NB4 (cell line): ENCODE results near the gene LEUTX.

Experiments used
- DNase-seq: peaks from one replicate; pipeline ENCODE4 v3.0.0; 2010; ENCODE audit warnings: low read depth
- H3K4me3 ChIP-seq: one replicate; pipeline ENCODE4 v1.5.1; 2011; ENCODE audit warnings: mild to moderate bottlenecking, low read depth, low read length, moderate library complexity
- CTCF ChIP-seq: IDR thresholded peaks from one replicate; pipeline ENCODE4 v1.5.1; 2012; ENCODE audit warnings: low read depth, low read length
- MAX ChIP-seq: IDR thresholded peaks from 2 replicates; pipeline ENCODE4 v1.6.1; 2011; ENCODE audit warnings: low read depth, low read length
- MYC ChIP-seq: IDR thresholded peaks from 2 replicates; pipeline ENCODE4 v1.6.1; 2011; ENCODE audit warnings: low read depth, low read length
- POLR2A ChIP-seq: IDR thresholded peaks from 2 replicates; pipeline ENCODE4 v1.6.1; 2011; ENCODE audit warnings: mild to moderate bottlenecking; ENCODE audit not compliant: insufficient read length; ENCODE audit errors: extremely low read depth

LEUTX gene

GRCh38 chr19:39778763-39779162, at the start of gene LEUTX:
TSS of gene LEUTX (plus strand) at chr19:39778854. CDS start at chr19:39778921, 67 bp downstream.
- H3K4me3 ChIP-seq, result no peak within 1 kb of the TSS
- DNase-seq, result no peak
- TF ChIP-seq POLR2A (no peak), MYC (no peak), MAX (no peak), CTCF (no peak)

GRCh38 chr19:39729594-39729993, 49.1 kb upstream of the LEUTX start:
- DNase-seq, result no peak
- no peak for TF ChIP-seq MAX
- no peak for TF ChIP-seq CTCF
- no peak for TF ChIP-seq MYC
- no peak for TF ChIP-seq POLR2A

DNA sequence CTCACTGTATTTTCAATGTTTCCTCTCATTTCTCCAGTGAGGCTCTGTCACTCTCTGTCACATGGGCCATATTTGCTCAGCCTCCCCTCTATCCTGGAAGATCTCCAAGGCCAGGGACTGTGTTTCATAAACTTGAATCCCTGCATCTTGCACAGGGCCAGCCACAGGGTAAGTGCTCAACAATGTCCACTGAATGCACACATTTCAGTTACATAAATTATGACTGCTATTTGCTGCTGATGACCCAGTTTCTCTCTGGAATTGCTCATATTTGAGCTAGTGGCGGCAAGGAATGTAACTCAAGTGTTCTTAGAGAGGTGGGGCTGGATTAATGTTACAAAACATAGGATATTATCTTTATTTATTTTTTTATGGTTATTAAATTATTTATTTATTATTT, 47.0 kb upstream of the LEUTX start:
- no peak for DNase-seq
- no peak for TF ChIP-seq CTCF

More at GRCh38 chr19:39729594-39729993, 49.1 kb upstream of the LEUTX start:
- no peak overlapping the region for H3K4me3 ChIP-seq

DNA sequence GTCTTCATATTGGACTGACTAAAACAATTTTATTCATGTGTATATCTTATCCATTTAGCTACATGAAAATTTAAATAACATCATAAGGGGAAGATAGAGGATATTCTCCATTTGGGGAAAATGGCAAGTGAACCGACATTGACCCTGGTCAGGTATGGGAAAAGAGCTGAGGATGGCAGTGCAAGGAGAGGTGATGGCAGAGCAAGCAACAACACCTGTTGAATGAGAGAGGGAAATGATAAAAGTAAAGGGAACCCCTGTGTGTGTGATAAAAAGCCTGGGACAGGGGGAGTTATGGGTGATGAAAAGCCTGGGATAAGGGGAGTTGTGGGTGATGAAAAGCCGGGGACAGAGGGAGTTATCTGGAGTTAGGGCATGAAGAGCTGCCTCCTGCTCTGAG, 44.8 kb upstream of the LEUTX start:
- H3K4me3 ChIP-seq, result no peak overlapping the region
- no peak for DNase-seq
- TF ChIP-seq CTCF, result no peak
- TF ChIP-seq MAX, result no peak
- no peak for TF ChIP-seq POLR2A
- TF ChIP-seq MYC, result no peak

More for the DNA sequence above, 47.0 kb upstream of the LEUTX start:
- no peak overlapping the region for H3K4me3 ChIP-seq

DNA sequence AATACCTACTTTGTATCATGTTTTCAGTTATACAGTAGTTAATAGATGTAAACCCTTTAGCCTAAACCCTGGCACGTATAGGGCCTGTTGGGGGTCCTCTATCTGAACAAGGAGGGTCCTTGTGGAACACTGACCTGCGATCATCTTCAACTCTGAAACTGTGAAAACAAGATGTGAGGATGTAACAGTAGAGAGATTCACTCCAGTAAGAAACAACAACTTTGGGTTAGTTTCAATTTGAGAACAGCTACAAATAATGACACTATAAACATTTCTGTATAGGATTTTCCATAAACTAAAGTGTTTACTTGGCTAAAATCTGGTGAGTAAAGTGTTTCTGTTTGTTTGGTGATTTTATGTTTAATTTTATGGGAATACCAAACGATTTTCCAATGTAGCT, 43.0 kb upstream of the LEUTX start:
- TF ChIP-seq CTCF (no peak), MYC (no peak), MAX (no peak), POLR2A (no peak)
- no peak overlapping the region for H3K4me3 ChIP-seq
- DNase-seq, result no peak

- peak; percentile 18 for DNase-seq
- no peak for TF ChIP-seq MYC
- TF ChIP-seq MAX, result no peak
- TF ChIP-seq POLR2A, result no peak
- no peak for TF ChIP-seq CTCF
- no peak overlapping the region for H3K4me3 ChIP-seq
Observed at GRCh38 chr19:39736088-39736487, 42.6 kb upstream of the LEUTX start.
